HEK293 (cell line): ENCODE data around the gene TRAT1.

Experiments used
- CTCF ChIA-PET: fragments of 350-600 bp; formaldehyde crosslinking; extraction: SDS; loops from one replicate; lab custom pipeline; 2021; ENCODE audit warnings: antibody characterized with exemption; lab: Yijun Ruan, JAX
- POLR2A ChIA-PET: fragments of 300-600 bp; formaldehyde crosslinking; extraction: SDS; loops from one replicate; lab custom pipeline; 2020; ENCODE audit warnings: antibody characterized with exemption, inconsistent platforms; lab: Yijun Ruan, JAX
- H3K27ac ChIP-seq: fragments of 200-500 bp; sonication (Bioruptor generic); 2 replicates; pipeline ENCODE4 v1.5.1; 2014; ENCODE audit warnings: low read depth, low read length, control low read depth, inconsistent platforms; ENCODE audit errors: extremely low read depth
- H3K36me3 ChIP-seq, 2 experiments: fragments of 200-500 bp in 1 of 2; sonication (Bioruptor generic) in 1 of 2; 1 replicate in 1 of 2; 2 replicates in 1 of 2; pipeline ENCODE4 v1.5.1; 2014 to 2017; ENCODE audit warnings: inconsistent platforms in 2 of 2, low read length in 2 of 2; ENCODE audit not compliant: control insufficient read depth in 2 of 2, insufficient read depth in 1 of 2
- H3K4me1 ChIP-seq: fragments of 200-500 bp; sonication (Bioruptor generic); 2 replicates; pipeline ENCODE4 v1.5.1; 2014; ENCODE audit warnings: mild to moderate bottlenecking, low read length, inconsistent platforms; ENCODE audit not compliant: control insufficient read depth, insufficient read depth
- H3K4me3 ChIP-seq: 2 replicates; pipeline ENCODE4 v1.5.1; 2011; ENCODE audit warnings: low read depth, mild to moderate bottlenecking, control low read depth, low read length, moderate library complexity
- H3K9me3 ChIP-seq: fragments of 200-500 bp; sonication (Bioruptor generic); 2 replicates; pipeline ENCODE4 v1.5.1; 2014; ENCODE audit warnings: low read depth, low read length, inconsistent platforms; ENCODE audit not compliant: control insufficient read depth, insufficient read depth
- KLF1 ChIP-seq: fragments of 450-650 bp; formaldehyde crosslinking; IDR thresholded peaks from 2 replicates; pipeline ENCODE4 v1.5.1; 2016; ENCODE audit warnings: missing biosample characterization, missing genetic modification characterization
- KLF17 ChIP-seq: fragments of 450-650 bp; formaldehyde crosslinking; IDR thresholded peaks from 2 replicates; pipeline ENCODE4 v1.5.1; 2016; ENCODE audit warnings: missing biosample characterization, missing genetic modification characterization
- KLF9 ChIP-seq: fragments of 450-650 bp; formaldehyde crosslinking; IDR thresholded peaks from 2 replicates; pipeline ENCODE4 v1.5.1; 2016; ENCODE audit warnings: missing biosample characterization, missing genetic modification characterization, low read depth
- PRDM1 ChIP-seq: fragments of 450-650 bp; formaldehyde crosslinking; IDR thresholded peaks from 2 replicates; pipeline ENCODE4; 2016; ENCODE audit warnings: missing biosample characterization, missing genetic modification characterization
- YY1 ChIP-seq: fragments of 450-650 bp; formaldehyde crosslinking; IDR thresholded peaks from 2 replicates; pipeline ENCODE4 v1.5.1; 2018; ENCODE audit warnings: missing biosample characterization, missing genetic modification characterization
- ZBTB20 ChIP-seq: fragments of 450-650 bp; formaldehyde crosslinking; IDR thresholded peaks from 2 replicates; pipeline ENCODE4 v1.5.1; 2016; ENCODE audit warnings: missing biosample characterization, missing genetic modification characterization
- ZNF146 ChIP-seq: fragments of 450-650 bp; formaldehyde crosslinking; IDR thresholded peaks from 2 replicates; pipeline ENCODE4 v1.5.1; 2016; ENCODE audit warnings: missing biosample characterization, missing genetic modification characterization
- ZNF175 ChIP-seq: fragments of 450-650 bp; formaldehyde crosslinking; IDR thresholded peaks from 2 replicates; pipeline ENCODE4 v1.5.1; 2016; ENCODE audit warnings: missing biosample characterization, missing genetic modification characterization
- ZNF23 ChIP-seq: fragments of 450-650 bp; formaldehyde crosslinking; IDR thresholded peaks from 2 replicates; pipeline ENCODE4 v1.5.1; 2016; ENCODE audit warnings: missing biosample characterization, missing genetic modification characterization, borderline replicate concordance
- ZNF302 ChIP-seq: fragments of 450-650 bp; formaldehyde crosslinking; IDR thresholded peaks from 2 replicates; pipeline ENCODE4 v1.5.1; 2016; ENCODE audit warnings: missing biosample characterization, missing genetic modification characterization, low read depth
- ZNF335 ChIP-seq: fragments of 450-650 bp; formaldehyde crosslinking; conservative IDR thresholded peaks from 2 replicates; pipeline ENCODE4 v1.5.1; 2016; ENCODE audit warnings: missing biosample characterization, missing genetic modification characterization
- ZNF354C ChIP-seq: fragments of 450-650 bp; formaldehyde crosslinking; IDR thresholded peaks from 2 replicates; pipeline ENCODE4 v1.5.1; 2016; ENCODE audit warnings: missing biosample characterization, missing genetic modification characterization, low read depth, borderline replicate concordance
- ZNF544 ChIP-seq: fragments of 450-650 bp; formaldehyde crosslinking; IDR thresholded peaks from 2 replicates; pipeline ENCODE4 v1.5.0; 2017; ENCODE audit warnings: missing biosample characterization, missing genetic modification characterization
- ZNF571 ChIP-seq: fragments of 450-650 bp; formaldehyde crosslinking; IDR thresholded peaks from 2 replicates; pipeline ENCODE4 v1.5.0; 2017; ENCODE audit warnings: missing biosample characterization, missing genetic modification characterization
- ZNF585B ChIP-seq: fragments of 450-650 bp; formaldehyde crosslinking; IDR thresholded peaks from 2 replicates; pipeline ENCODE4 v1.5.1; 2016; ENCODE audit warnings: missing biosample characterization, missing genetic modification characterization
- ZNF623 ChIP-seq: fragments of 450-650 bp; formaldehyde crosslinking; IDR thresholded peaks from 2 replicates; pipeline ENCODE4 v1.5.1; 2016; ENCODE audit warnings: missing biosample characterization, missing genetic modification characterization
- ZNF629 ChIP-seq: fragments of 450-650 bp; formaldehyde crosslinking; IDR thresholded peaks from 2 replicates; pipeline ENCODE4 v1.5.1; 2017; ENCODE audit warnings: missing biosample characterization, missing genetic modification characterization
- ZNF639 ChIP-seq: fragments of 450-650 bp; formaldehyde crosslinking; IDR thresholded peaks from 2 replicates; pipeline ENCODE4 v1.5.1; 2016; ENCODE audit warnings: missing biosample characterization, missing genetic modification characterization
- ZNF645 ChIP-seq: fragments of 450-650 bp; formaldehyde crosslinking; IDR thresholded peaks from 2 replicates; pipeline ENCODE4; 2016; ENCODE audit warnings: missing biosample characterization, missing genetic modification characterization
- ZNF747 ChIP-seq: fragments of 450-650 bp; formaldehyde crosslinking; IDR thresholded peaks from 2 replicates; pipeline ENCODE4 v1.5.1; 2016; ENCODE audit warnings: missing biosample characterization, missing genetic modification characterization
- ZNF768 ChIP-seq: fragments of 450-650 bp; formaldehyde crosslinking; IDR thresholded peaks from 2 replicates; pipeline ENCODE4 v1.5.1; 2018; ENCODE audit warnings: missing biosample characterization, mild to moderate bottlenecking, missing genetic modification characterization
- ZSCAN5A ChIP-seq: fragments of 450-650 bp; formaldehyde crosslinking; IDR thresholded peaks from 2 replicates; pipeline ENCODE4 v1.5.1; 2016; ENCODE audit warnings: missing biosample characterization, missing genetic modification characterization

TRAT1 gene

GRCh38 chr3:108775649-108776048 is 46.9 kb upstream of the TRAT1 start (continued):
- TF ChIP-seq ZNF645 (tag by site-specific recombination), result no peak
- no peak for TF ChIP-seq PRDM1
- no peak for TF ChIP-seq ZNF302 (tag by site-specific recombination)
- no peak for TF ChIP-seq ZNF335 (tag by site-specific recombination)
- TF ChIP-seq, all 188 proteins: peak for 0

- no peak for TF ChIP-seq KLF9
- TF ChIP-seq ZSCAN5A (tag by site-specific recombination), result no peak
- no peak for TF ChIP-seq ZNF544
- no peak for TF ChIP-seq ZNF623
- no peak for TF ChIP-seq ZNF768
- TF ChIP-seq ZNF146 (tag by site-specific recombination), result no peak
- no peak for TF ChIP-seq ZNF23
- TF ChIP-seq ZNF354C (tag by site-specific recombination), result no peak
- TF ChIP-seq ZNF585B (tag by site-specific recombination), result no peak
- no peak for TF ChIP-seq ZBTB20
- TF ChIP-seq ZNF629, result no peak
- TF ChIP-seq YY1, result no peak
- no peak for TF ChIP-seq ZNF639 (tag by site-specific recombination)
- TF ChIP-seq KLF17, result no peak
- TF ChIP-seq ZNF747 (tag by site-specific recombination), result no peak
- no peak for TF ChIP-seq ZNF571 (tag by site-specific recombination)
- TF ChIP-seq, all 188 proteins: peak for 0
- H3K9me3 ChIP-seq, result no peaks in the 10 kb centered on the region
- H3K36me3 ChIP-seq, result no peaks in the 10 kb centered on the region
- H3K27ac ChIP-seq, result no peak overlapping the region
- no peak overlapping the region for H3K4me3 ChIP-seq
- no peaks in the 10 kb centered on the region for H3K4me1 ChIP-seq
- ChIA-PET POLR2A (no interaction called here), CTCF (no interaction called here)
These were observed 43.1 kb upstream of the TRAT1 start for GRCh38 chr3:108779496-108779895.

GRCh38 chr3:108780235-108780634 is 42.4 kb upstream of the TRAT1 start:
- TF ChIP-seq KLF1 (tag by site-specific recombination) (no peak), ZNF175 (tag by site-specific recombination) (no peak)
- Histone ChIP-seq H3K9me3 (no peaks in the 10 kb centered on the region), H3K27ac (no peak overlapping the region), H3K4me1 (no peaks in the 10 kb centered on the region), H3K36me3 (no peaks in the 10 kb centered on the region), H3K4me3 (no peak overlapping the region)
- ChIA-PET POLR2A (no interaction called here), CTCF (no interaction called here)
